ENCODE data around the gene IFFO2. TPM values are rescaled to one million over a fixed set of nuclear protein-coding genes. Genes with fewer than 3 reads are reported as not detected.
A peak's percentile ranks its signal among the peaks of the same experiment; 100 is the strongest.

Gene IFFO2
- total and polyA plus RNA-seq, 7 experiments from 2014 or later, result 1.1 to 57.1 (median 25.7) TPM

GRCh38 chr1:18948048-18948912 lies 8.2 kb downstream of the IFFO2 start:
- intact Hi-C loops (cut with micrococcal nuclease), result loop anchor here in 1 of 2 donors (1.0 kb wide), 1 partner anchor 8 kb away; the partner anchor contains the start of gene IFFO2
- DNase-seq, result peak in 7 of 9 donors; percentile 39 to 79 (median 72)
- peaks cover 82 to 98% (median 91%) of the 10 kb centered on the region in 7 donors for H3K4me1 Mint-ChIP-seq
- H3K27ac ChIP-seq (ENCODE audit: low read depth, low read length), result peak overlapping the region; percentile 98
- H3K9me3 ChIP-seq (ENCODE audit: control insufficient read depth in 2 of 3, low read length in 3 of 3), result no peaks in the 10 kb centered on the region
- ChIA-PET POLR2A (interaction anchor here (0.9 to 12.2 kb wide), 6 partner anchors 8 to 46 kb away, joined by 3 to 181 read pairs (median 3); partner anchors contain the start of gene ALDH4A1), CTCF (interaction anchor here (0.8 to 4.1 kb wide), 4 partner anchors 21 to 45 kb away, joined by 3 to 25 read pairs (median 6); no protein-coding TSS in a partner anchor)
- peaks cover 0 to 3% (median 0%) of the 10 kb centered on the region in 11 donors for H3K9me3 Mint-ChIP-seq
- peak overlapping the region; percentile 82 to 94 (median 90) for H3K4me3 Mint-ChIP-seq
- H3K36me3 Mint-ChIP-seq, result peaks cover 0 to 4% (median 0%) of the 10 kb centered on the region in 5 donors
- no peaks in the 10 kb centered on the region for H3K27me3 ChIP-seq (ENCODE audit: control insufficient read depth in 2 of 2, insufficient read depth in 2 of 2, low read length in 2 of 2)
- H3K36me3 ChIP-seq (ENCODE audit: control insufficient read depth in 2 of 3, insufficient read depth in 3 of 3, low read length in 3 of 3), result peaks cover 0 to 6% (median 0%) of the 10 kb centered on the region in 3 experiments
- peak overlapping the region; percentile 91 to 99 (median 98) for H3K27ac Mint-ChIP-seq
- H3K4me1 ChIP-seq (ENCODE audit: control insufficient read depth in 2 of 2, insufficient read depth in 2 of 2, low read length in 2 of 2), result peaks cover 93 to 99% of the 10 kb centered on the region in 2 donors
- peak overlapping the region; percentile 50 for H3K4me3 ChIP-seq (ENCODE audit: low read length)
- H3K27me3 Mint-ChIP-seq, result no peaks in the 10 kb centered on the region
- ATAC-seq, result peak; percentile 63

GRCh38 chr1:18947570-18947969 lies 8.9 kb downstream of the IFFO2 start:
- Mint-ChIP-seq H3K9me3 (peaks cover 0 to 3% (median 0%) of the 10 kb centered on the region in 11 donors), H3K27me3 (no peaks in the 10 kb centered on the region), H3K27ac (peak overlapping the region in 8 of 9 donors; percentile 91 to 99 (median 98)), H3K4me3 (peak overlapping the region; percentile 82 to 94 (median 90)), H3K36me3 (peaks cover 0 to 4% (median 0%) of the 10 kb centered on the region in 5 donors), H3K4me1 (peaks cover 76 to 94% (median 86%) of the 10 kb centered on the region in 7 donors)
- CTCF ChIA-PET, result no interaction called here
- H3K4me1 ChIP-seq (ENCODE audit: control insufficient read depth in 2 of 2, insufficient read depth in 2 of 2, low read length in 2 of 2), result peaks cover 86 to 94% of the 10 kb centered on the region in 2 donors
- H3K36me3 ChIP-seq (ENCODE audit: control insufficient read depth in 2 of 3, insufficient read depth in 3 of 3, low read length in 3 of 3), result peaks cover 0 to 7% (median 0%) of the 10 kb centered on the region in 3 experiments
- H3K9me3 ChIP-seq (ENCODE audit: control insufficient read depth in 2 of 3, low read length in 3 of 3), result no peaks in the 10 kb centered on the region
- intact Hi-C loops (cut with micrococcal nuclease), result no loop called here
- H3K27ac ChIP-seq (ENCODE audit: low read depth, low read length), result peak overlapping the region; percentile 98
- POLR2A ChIA-PET, result interaction anchor here (2.1 to 12.2 kb wide), 2 partner anchors 8 to 21 kb away, joined by 8 to 181 read pairs; no protein-coding TSS in a partner anchor
- ATAC-seq (no peak), DNase-seq (no peak)
- no peaks in the 10 kb centered on the region for H3K27me3 ChIP-seq (ENCODE audit: control insufficient read depth in 2 of 2, insufficient read depth in 2 of 2, low read length in 2 of 2)
- H3K4me3 ChIP-seq (ENCODE audit: low read length), result peak overlapping the region; percentile 50

- Histone ChIP-seq H3K4me3 (ENCODE audit: low read length) (no peak overlapping the region), H3K9me3 (ENCODE audit: control insufficient read depth in 2 of 3, low read length in 3 of 3) (no peaks in the 10 kb centered on the region), H3K27ac (ENCODE audit: low read depth, low read length) (no peak overlapping the region), H3K4me1 (ENCODE audit: control insufficient read depth in 2 of 2, insufficient read depth in 2 of 2, low read length in 2 of 2) (peaks cover 83 to 88% of the 10 kb centered on the region in 2 donors), H3K36me3 (ENCODE audit: control insufficient read depth in 2 of 3, insufficient read depth in 3 of 3, low read length in 3 of 3) (peaks cover 0 to 7% (median 0%) of the 10 kb centered on the region in 3 experiments), H3K27me3 (ENCODE audit: control insufficient read depth in 2 of 2, insufficient read depth in 2 of 2, low read length in 2 of 2) (no peaks in the 10 kb centered on the region)
- POLR2A ChIA-PET, result interaction anchor here (0.8 to 2.1 kb wide), 3 partner anchors 9 to 19 kb away, joined by 3 to 8 read pairs (median 5); no protein-coding TSS in a partner anchor
- CTCF ChIA-PET, result interaction anchor here (0.7 to 1.5 kb wide), 4 partner anchors 33 to 49 kb away, joined by 3 to 4 read pairs (median 4); no protein-coding TSS in a partner anchor
- H3K36me3 Mint-ChIP-seq, result peaks cover 0 to 4% (median 0%) of the 10 kb centered on the region in 5 donors
- DNase-seq (no peak), ATAC-seq (no peak)
- no peaks in the 10 kb centered on the region for H3K27me3 Mint-ChIP-seq
- H3K9me3 Mint-ChIP-seq, result peaks cover 0 to 2% (median 0%) of the 10 kb centered on the region in 11 donors
- H3K4me1 Mint-ChIP-seq, result peaks cover 70 to 93% (median 86%) of the 10 kb centered on the region in 7 donors
- H3K27ac Mint-ChIP-seq, result peak overlapping the region in 8 of 9 donors; percentile 4 to 99 (median 84)
- intact Hi-C loops (cut with micrococcal nuclease), result no loop called here
- H3K4me3 Mint-ChIP-seq, result peak overlapping the region in 9 of 10 donors; percentile 19 to 94 (median 89)
Measured at GRCh38 chr1:18946550-18947381, 9.7 kb downstream of the IFFO2 start.

GRCh38 chr1:18945401-18945849 lies 11.1 kb downstream of the IFFO2 start:
- no peak for DNase-seq
- no peaks in the 10 kb centered on the region for H3K9me3 ChIP-seq (ENCODE audit: control insufficient read depth in 2 of 3, low read length in 3 of 3)
- no peak overlapping the region for H3K4me3 ChIP-seq (ENCODE audit: low read length)
- ATAC-seq, result no peak
- intact Hi-C loops (cut with micrococcal nuclease), result no loop called here
- no peaks in the 10 kb centered on the region for H3K27me3 Mint-ChIP-seq
- H3K4me1 Mint-ChIP-seq, result peaks cover 59 to 93% (median 84%) of the 10 kb centered on the region in 7 donors
- POLR2A ChIA-PET, result interaction anchor here (0.8 to 2.3 kb wide), 6 partner anchors 9 to 129 kb away, joined by 3 to 13 read pairs (median 6); no protein-coding TSS in a partner anchor
- H3K9me3 Mint-ChIP-seq, result peaks cover 0 to 1% (median 0%) of the 10 kb centered on the region in 11 donors
- H3K27ac Mint-ChIP-seq, result peak overlapping the region in 8 of 9 donors; percentile 11 to 87 (median 58)
- peaks cover 0 to 4% (median 0%) of the 10 kb centered on the region in 5 donors for H3K36me3 Mint-ChIP-seq
- no peaks in the 10 kb centered on the region for H3K27me3 ChIP-seq (ENCODE audit: control insufficient read depth in 2 of 2, insufficient read depth in 2 of 2, low read length in 2 of 2)
- no peak overlapping the region for H3K27ac ChIP-seq (ENCODE audit: low read depth, low read length)
- peaks cover 0 to 7% (median 0%) of the 10 kb centered on the region in 3 experiments for H3K36me3 ChIP-seq (ENCODE audit: control insufficient read depth in 2 of 3, insufficient read depth in 3 of 3, low read length in 3 of 3)
- CTCF ChIA-PET, result interaction anchor here (1.3 to 1.5 kb wide), 3 partner anchors 32 to 40 kb away, joined by 3 to 4 read pairs (median 4); no protein-coding TSS in a partner anchor
- H3K4me1 ChIP-seq (ENCODE audit: control insufficient read depth in 2 of 2, insufficient read depth in 2 of 2, low read length in 2 of 2), result peaks cover 75 to 83% of the 10 kb centered on the region in 2 donors
- peak overlapping the region in 9 of 10 donors; percentile 17 to 77 (median 57) for H3K4me3 Mint-ChIP-seq

GRCh38 chr1:18944810-18945209 lies 11.7 kb downstream of the IFFO2 start:
- intact Hi-C loops (cut with micrococcal nuclease), result no loop called here
- H3K4me3 Mint-ChIP-seq, result peak overlapping the region in 9 of 10 donors; percentile 6 to 77 (median 57)
- DNase-seq (no peak), ATAC-seq (no peak)
- peaks cover 0 to 4% (median 0%) of the 10 kb centered on the region in 5 donors for H3K36me3 Mint-ChIP-seq
- Histone ChIP-seq H3K27ac (ENCODE audit: low read depth, low read length) (no peak overlapping the region), H3K4me3 (ENCODE audit: low read length) (no peak overlapping the region), H3K36me3 (ENCODE audit: control insufficient read depth in 2 of 3, insufficient read depth in 3 of 3, low read length in 3 of 3) (peaks cover 0 to 7% (median 0%) of the 10 kb centered on the region in 3 experiments), H3K27me3 (ENCODE audit: control insufficient read depth in 2 of 2, insufficient read depth in 2 of 2, low read length in 2 of 2) (no peaks in the 10 kb centered on the region), H3K9me3 (ENCODE audit: control insufficient read depth in 2 of 3, low read length in 3 of 3) (no peaks in the 10 kb centered on the region), H3K4me1 (ENCODE audit: control insufficient read depth in 2 of 2, insufficient read depth in 2 of 2, low read length in 2 of 2) (peaks cover 73 to 80% of the 10 kb centered on the region in 2 donors)
- peaks cover 0 to 1% (median 0%) of the 10 kb centered on the region in 11 donors for H3K9me3 Mint-ChIP-seq
- H3K27me3 Mint-ChIP-seq, result no peaks in the 10 kb centered on the region
- peaks cover 57 to 93% (median 84%) of the 10 kb centered on the region in 7 donors for H3K4me1 Mint-ChIP-seq
- H3K27ac Mint-ChIP-seq, result peak overlapping the region in 8 of 9 donors; percentile 11 to 87 (median 69)
- ChIA-PET CTCF (interaction anchor here (1.5 to 2.3 kb wide), 2 partner anchors 17 to 39 kb away, joined by 3 to 7 read pairs; no protein-coding TSS in a partner anchor), POLR2A (interaction anchor here (1.2 to 2.3 kb wide), 3 partner anchors 9 to 130 kb away, joined by 3 to 13 read pairs (median 6); no protein-coding TSS in a partner anchor)

Data from naive thymus-derived CD4-positive, alpha-beta T cell (primary cell).